ENCODE measurements around the gene SMARCA4.

- TF ChIP-seq POLR2A (IDR thresholded peaks at IDR 0.05; ENCODE audit: low read depth, low read length) (no peak), TAF1 (IDR thresholded peaks at IDR 0.05; ENCODE audit: borderline replicate concordance, low read depth, low read length) (no peak), POLR2AphosphoS5 (IDR thresholded peaks at IDR 0.05; ENCODE audit: low read depth, low read length) (no peak)
Observed at GRCh38 chr19:11041966-11042627, 81.3 kb downstream of the SMARCA4 start.
